Stimulated activated CD8-positive, alpha-beta memory T cell treated with anti-CD3 and anti-CD28 coated beads, Interleukin-4, amount 100 ng/mL, for 1 hour (primary cell): ENCODE measurements around the gene KCNIP3.

Experiments
- DNase-seq, 2 donors: peaks; one replicate each; pipeline ENCODE4 v3.0.0-alpha.2; 2020; ENCODE audit warnings: low read depth in 2 of 2, low spot score in 1 of 2

Gene KCNIP3

GRCh38 chr2:95274291-95275150 lies 22.6 kb upstream of the KCNIP3 start, which contains the start of gene PROM2:
TSS of gene PROM2 (plus strand) at chr2:95274449. CDS start at chr2:95274586, 137 bp downstream.
- DNase-seq: no peak

GRCh38 chr2:95275151-95275515 lies 22.0 kb upstream of the KCNIP3 start:
- no peak for DNase-seq

- DNase-seq: no peak
These were observed 21.4 kb upstream of the KCNIP3 start for GRCh38 chr2:95275601-95276243.

- DNase-seq: no peak
These were observed 20.8 kb upstream of the KCNIP3 start for GRCh38 chr2:95276244-95276887.

GRCh38 chr2:95276888-95277245 lies 20.3 kb upstream of the KCNIP3 start:
- no peak for DNase-seq

GRCh38 chr2:95277246-95277906 lies 19.8 kb upstream of the KCNIP3 start:
- DNase-seq: no peak

GRCh38 chr2:95278051-95278471 lies 19.1 kb upstream of the KCNIP3 start:
- no peak for DNase-seq

GRCh38 chr2:95278637-95279225 lies 18.4 kb upstream of the KCNIP3 start:
- no peak for DNase-seq

- DNase-seq: no peak
These were observed 17.6 kb upstream of the KCNIP3 start for GRCh38 chr2:95279435-95280035.

- no peak for DNase-seq
These were observed 16.1 kb upstream of the KCNIP3 start for GRCh38 chr2:95281071-95281470.

- no peak for DNase-seq
These were observed 15.4 kb upstream of the KCNIP3 start for GRCh38 chr2:95281786-95282185.

GRCh38 chr2:95282458-95282857 lies 14.7 kb upstream of the KCNIP3 start:
- no peak for DNase-seq

GRCh38 chr2:95283562-95283961 lies 13.6 kb upstream of the KCNIP3 start:
- no peak for DNase-seq

- DNase-seq: no peak
These were observed 12.1 kb upstream of the KCNIP3 start for GRCh38 chr2:95284886-95285541.

GRCh38 chr2:95285542-95285932 lies 11.6 kb upstream of the KCNIP3 start:
- DNase-seq: no peak

- DNase-seq: no peak
These were observed 9.8 kb upstream of the KCNIP3 start for GRCh38 chr2:95287336-95287735.

GRCh38 chr2:95287806-95288205 lies 9.3 kb upstream of the KCNIP3 start:
- no peak for DNase-seq

- DNase-seq: no peak
These were observed 7.9 kb upstream of the KCNIP3 start for GRCh38 chr2:95289253-95289652.

GRCh38 chr2:95291222-95291621 lies 5.9 kb upstream of the KCNIP3 start:
- no peak for DNase-seq

GRCh38 chr2:95292623-95293260 lies 4.4 kb upstream of the KCNIP3 start:
- DNase-seq: no peak
